ENCODE results near the gene UQCRC2.

Gene UQCRC2

DNA sequence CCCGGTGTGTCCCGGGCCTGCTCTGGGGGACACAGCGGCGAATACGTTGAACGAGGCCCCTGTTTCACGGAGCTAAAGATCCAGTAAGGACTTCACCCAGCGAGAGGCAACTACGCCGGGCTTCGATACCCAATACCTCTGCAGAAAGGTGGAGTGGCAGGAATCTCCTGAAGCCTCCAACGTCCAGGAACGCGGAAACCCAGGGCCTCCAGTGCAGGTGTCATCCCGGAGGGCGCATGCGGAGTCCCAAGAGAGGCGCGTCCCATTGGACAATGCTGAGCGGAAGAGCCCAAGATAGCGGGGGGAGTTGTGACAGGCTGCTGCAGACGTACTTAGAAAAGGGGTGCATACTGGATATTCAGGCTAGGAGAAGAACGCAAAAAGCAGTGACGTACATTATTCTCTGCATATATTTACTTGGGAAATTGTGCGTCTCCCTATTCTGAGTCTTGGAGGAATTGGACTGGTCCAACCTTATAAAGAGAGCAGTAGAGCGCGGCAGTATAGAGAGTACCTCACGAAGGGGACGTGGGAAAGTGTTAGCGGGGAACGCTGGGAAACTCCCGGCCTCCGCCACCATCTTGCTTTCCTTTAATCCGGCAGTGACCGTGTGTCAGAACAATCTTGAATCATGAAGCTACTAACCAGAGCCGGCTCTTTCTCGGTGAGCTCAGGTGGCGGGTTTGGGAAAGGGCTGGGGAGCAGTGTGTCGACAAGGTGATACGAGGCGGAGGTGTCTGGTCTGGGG, at the start of gene UQCRC2 (continued):
- TF ChIP-seq, protein P1, sequence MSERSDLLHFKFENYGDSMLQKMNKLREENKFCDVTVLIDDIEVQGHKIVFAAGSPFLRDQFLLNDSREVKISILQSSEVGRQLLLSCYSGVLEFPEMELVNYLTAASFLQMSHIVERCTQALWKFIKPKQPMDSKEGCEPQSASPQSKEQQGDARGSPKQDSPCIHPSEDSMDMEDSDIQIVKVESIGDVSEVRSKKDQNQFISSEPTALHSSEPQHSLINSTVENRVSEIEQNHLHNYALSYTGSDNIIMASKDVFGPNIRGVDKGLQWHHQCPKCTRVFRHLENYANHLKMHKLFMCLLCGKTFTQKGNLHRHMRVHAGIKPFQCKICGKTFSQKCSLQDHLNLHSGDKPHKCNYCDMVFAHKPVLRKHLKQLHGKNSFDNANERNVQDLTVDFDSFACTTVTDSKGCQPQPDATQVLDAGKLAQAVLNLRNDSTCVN (tag by site-specific recombination; optimal IDR thresholded peaks at IDR 0.05) = peak; percentile 26
- TF ChIP-seq ZFHX2 (tag by site-specific recombination; conservative IDR thresholded peaks at IDR 0.05) (peak; percentile 39; the same call in 1 of the 2 replicates), ZNF626 (tag by site-specific recombination; IDR thresholded peaks at IDR 0.05) (no peak), ZNF529 (tag by site-specific recombination; IDR thresholded peaks at IDR 0.05; ENCODE audit: insufficient replicate concordance) (no peak), ZNF555 (tag by site-specific recombination; conservative IDR thresholded peaks at IDR 0.05) (no peak), ZNF785 (tag by site-specific recombination; IDR thresholded peaks at IDR 0.05) (no peak), ZNF571 (tag by site-specific recombination; IDR thresholded peaks at IDR 0.05) (no peak), ZXDB (tag by site-specific recombination; IDR thresholded peaks at IDR 0.05) (peak; percentile 79), ZNF473 (tag by site-specific recombination; IDR thresholded peaks at IDR 0.05) (no peak), ZNF140 (tag by site-specific recombination; IDR thresholded peaks at IDR 0.05) (no peak), ZNF549 (tag by site-specific recombination; IDR thresholded peaks at IDR 0.05) (no peak), ZNF169 (tag by site-specific recombination; IDR thresholded peaks at IDR 0.05) (no peak), ZNF629 (tag by site-specific recombination; IDR thresholded peaks at IDR 0.05) (peak; percentile 90), ZNF335 (tag by site-specific recombination; conservative IDR thresholded peaks at IDR 0.05) (peak; percentile 79), GFI1B (tag by site-specific recombination; IDR thresholded peaks at IDR 0.05) (no peak), MYNN (tag by site-specific recombination; IDR thresholded peaks at IDR 0.05; ENCODE audit: borderline replicate concordance) (no peak), ZNF677 (tag by site-specific recombination; IDR thresholded peaks at IDR 0.05) (no peak), ZNF660 (tag by site-specific recombination; IDR thresholded peaks at IDR 0.05) (peak; percentile 87), ZNF621 (tag by site-specific recombination; IDR thresholded peaks at IDR 0.05) (no peak), ZFP3 (tag by site-specific recombination; IDR thresholded peaks at IDR 0.05; ENCODE audit: low read depth) (no peak), ZBTB7A (tag by site-specific recombination; IDR thresholded peaks at IDR 0.05; ENCODE audit: low read depth) (peak; percentile 24; the same call in 1 of the 2 replicates), ZNF530 (tag by site-specific recombination; IDR thresholded peaks at IDR 0.05; ENCODE audit: low read depth) (no peak), ZNF266 (tag by site-specific recombination; IDR thresholded peaks at IDR 0.05; ENCODE audit: low read depth) (no peak), HOXD13 (CRISPR knock-in tag; IDR thresholded peaks at IDR 0.05; ENCODE audit: borderline replicate concordance) (peak; percentile 79; the same call in 1 of the 2 replicates), ZNF112 (tag by site-specific recombination; IDR thresholded peaks at IDR 0.05) (no peak)
- TF ChIP-seq, protein P2, sequence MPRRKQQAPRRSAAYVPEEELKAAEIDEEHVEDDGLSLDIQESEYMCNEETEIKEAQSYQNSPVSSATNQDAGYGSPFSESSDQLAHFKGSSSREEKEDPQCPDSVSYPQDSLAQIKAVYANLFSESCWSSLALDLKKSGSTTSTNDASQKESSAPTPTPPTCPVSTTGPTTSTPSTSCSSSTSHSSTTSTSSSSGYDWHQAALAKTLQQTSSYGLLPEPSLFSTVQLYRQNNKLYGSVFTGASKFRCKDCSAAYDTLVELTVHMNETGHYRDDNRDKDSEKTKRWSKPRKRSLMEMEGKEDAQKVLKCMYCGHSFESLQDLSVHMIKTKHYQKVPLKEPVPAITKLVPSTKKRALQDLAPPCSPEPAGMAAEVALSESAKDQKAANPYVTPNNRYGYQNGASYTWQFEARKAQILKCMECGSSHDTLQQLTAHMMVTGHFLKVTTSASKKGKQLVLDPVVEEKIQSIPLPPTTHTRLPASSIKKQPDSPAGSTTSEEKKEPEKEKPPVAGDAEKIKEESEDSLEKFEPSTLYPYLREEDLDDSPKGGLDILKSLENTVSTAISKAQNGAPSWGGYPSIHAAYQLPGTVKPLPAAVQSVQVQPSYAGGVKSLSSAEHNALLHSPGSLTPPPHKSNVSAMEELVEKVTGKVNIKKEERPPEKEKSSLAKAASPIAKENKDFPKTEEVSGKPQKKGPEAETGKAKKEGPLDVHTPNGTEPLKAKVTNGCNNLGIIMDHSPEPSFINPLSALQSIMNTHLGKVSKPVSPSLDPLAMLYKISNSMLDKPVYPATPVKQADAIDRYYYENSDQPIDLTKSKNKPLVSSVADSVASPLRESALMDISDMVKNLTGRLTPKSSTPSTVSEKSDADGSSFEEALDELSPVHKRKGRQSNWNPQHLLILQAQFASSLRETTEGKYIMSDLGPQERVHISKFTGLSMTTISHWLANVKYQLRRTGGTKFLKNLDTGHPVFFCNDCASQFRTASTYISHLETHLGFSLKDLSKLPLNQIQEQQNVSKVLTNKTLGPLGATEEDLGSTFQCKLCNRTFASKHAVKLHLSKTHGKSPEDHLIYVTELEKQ (tag by site-specific recombination; IDR thresholded peaks at IDR 0.05; ENCODE audit: borderline replicate concordance) = no peak
- TF ChIP-seq, protein P3, sequence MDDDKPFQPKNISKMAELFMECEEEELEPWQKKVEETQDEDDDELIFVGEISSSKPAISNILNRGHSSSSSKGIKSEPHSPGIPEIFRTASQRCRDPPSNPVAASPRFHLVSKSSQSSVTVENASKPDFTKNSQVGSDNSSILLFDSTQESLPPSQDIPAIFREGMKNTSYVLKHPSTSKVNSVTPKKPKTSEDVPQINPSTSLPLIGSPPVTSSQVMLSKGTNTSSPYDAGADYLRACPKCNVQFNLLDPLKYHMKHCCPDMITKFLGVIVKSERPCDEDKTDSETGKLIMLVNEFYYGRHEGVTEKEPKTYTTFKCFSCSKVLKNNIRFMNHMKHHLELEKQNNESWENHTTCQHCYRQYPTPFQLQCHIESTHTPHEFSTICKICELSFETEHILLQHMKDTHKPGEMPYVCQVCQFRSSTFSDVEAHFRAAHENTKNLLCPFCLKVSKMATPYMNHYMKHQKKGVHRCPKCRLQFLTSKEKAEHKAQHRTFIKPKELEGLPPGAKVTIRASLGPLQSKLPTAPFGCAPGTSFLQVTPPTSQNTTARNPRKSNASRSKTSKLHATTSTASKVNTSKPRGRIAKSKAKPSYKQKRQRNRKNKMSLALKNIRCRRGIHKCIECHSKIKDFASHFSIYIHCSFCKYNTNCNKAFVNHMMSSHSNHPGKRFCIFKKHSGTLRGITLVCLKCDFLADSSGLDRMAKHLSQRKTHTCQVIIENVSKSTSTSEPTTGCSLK (tag by site-specific recombination; IDR thresholded peaks at IDR 0.05) = no peak
- TF ChIP-seq, protein P4, sequence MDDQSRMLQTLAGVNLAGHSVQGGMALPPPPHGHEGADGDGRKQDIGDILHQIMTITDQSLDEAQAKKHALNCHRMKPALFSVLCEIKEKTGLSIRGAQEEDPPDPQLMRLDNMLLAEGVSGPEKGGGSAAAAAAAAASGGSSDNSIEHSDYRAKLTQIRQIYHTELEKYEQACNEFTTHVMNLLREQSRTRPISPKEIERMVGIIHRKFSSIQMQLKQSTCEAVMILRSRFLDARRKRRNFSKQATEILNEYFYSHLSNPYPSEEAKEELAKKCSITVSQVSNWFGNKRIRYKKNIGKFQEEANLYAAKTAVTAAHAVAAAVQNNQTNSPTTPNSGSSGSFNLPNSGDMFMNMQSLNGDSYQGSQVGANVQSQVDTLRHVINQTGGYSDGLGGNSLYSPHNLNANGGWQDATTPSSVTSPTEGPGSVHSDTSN (CRISPR knock-in tag; IDR thresholded peaks at IDR 0.05) = no peak
- TF ChIP-seq, protein P5, sequence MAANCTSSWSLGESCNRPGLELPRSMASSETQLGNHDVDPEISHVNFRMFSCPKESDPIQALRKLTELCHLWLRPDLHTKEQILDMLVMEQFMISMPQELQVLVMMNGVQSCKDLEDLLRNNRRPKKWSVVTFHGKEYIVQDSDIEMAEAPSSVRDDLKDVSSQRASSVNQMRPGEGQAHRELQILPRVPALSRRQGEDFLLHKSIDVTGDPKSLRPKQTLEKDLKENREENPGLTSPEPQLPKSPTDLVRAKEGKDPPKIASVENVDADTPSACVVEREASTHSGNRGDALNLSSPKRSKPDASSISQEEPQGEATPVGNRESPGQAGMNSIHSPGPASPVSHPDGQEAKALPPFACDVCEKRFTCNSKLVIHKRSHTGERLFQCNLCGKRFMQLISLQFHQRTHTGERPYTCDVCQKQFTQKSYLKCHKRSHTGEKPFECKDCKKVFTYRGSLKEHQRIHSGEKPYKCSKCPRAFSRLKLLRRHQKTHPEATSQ (tag by site-specific recombination; IDR thresholded peaks at IDR 0.05) = no peak
